K562 treated with DMSO at 1 percent for 48 hours (cell line): ENCODE results near the gene MKX. TPM values are rescaled to one million over a fixed set of nuclear protein-coding genes. Genes with fewer than 3 reads are reported as not detected.

Experiments
- total RNA-seq: library from RNA; unstranded; fragments of 300-600 nt; gene quantifications from 2 replicates; pipeline ENCODE4 v1.2.3, GENCODE V29; 2022; ENCODE audit warnings: low replicate concordance; ENCODE audit errors: extremely low read depth

The MKX gene, protein sequence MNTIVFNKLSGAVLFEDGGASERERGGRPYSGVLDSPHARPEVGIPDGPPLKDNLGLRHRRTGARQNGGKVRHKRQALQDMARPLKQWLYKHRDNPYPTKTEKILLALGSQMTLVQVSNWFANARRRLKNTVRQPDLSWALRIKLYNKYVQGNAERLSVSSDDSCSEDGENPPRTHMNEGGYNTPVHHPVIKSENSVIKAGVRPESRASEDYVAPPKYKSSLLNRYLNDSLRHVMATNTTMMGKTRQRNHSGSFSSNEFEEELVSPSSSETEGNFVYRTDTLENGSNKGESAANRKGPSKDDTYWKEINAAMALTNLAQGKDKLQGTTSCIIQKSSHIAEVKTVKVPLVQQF
- not detected in 2 replicates for total RNA-seq

DNA sequence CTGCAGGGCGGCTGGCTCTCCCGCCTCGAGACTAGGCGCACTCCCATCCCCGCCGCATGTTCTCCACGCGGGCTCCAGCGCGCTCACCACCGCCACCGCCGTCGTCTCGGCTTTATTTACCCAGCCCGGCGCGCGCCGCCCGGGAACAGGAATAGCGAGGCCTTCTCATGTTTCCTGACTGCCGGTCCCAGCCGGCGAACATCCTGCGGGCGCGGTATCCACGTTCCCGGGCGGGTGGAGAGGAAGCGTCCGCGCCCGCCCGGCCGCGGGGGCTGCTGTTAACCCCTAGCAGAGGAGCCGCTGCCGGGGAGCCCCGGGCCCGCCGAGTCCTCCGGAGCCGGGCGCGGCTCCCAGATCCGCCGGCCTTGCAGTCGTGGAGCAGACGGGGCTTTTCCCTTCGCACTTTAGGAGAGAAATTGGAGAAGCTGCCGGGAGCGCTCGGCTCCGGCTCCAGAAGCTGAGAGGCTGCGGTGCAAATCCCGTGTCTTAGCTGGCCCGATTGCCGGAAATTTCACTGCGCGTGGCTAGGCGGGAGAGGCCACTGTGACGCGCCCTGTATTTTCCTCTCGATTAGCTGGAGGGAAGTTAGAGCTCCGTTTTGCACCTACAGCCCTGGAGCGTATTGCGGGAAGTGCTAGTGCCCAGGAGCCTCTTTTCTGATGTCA, at the start of gene MKX:
MKX (minus strand) TSS at position 88 of the 665 bp plus-strand sequence. CDS start 2,404 bp downstream, outside the sequence.

Other genes with a start within 250 kb of the MKX start
- gene RAB18, start 241.5 kb downstream of the MKX start, total RNA-seq = not detected in 2 replicates